Uterus (tissue), 4 donors: ENCODE results near the gene MAGI2. TPM values are rescaled to one million over a fixed set of nuclear protein-coding genes. Genes with fewer than 3 reads are reported as not detected.

ENCODE experiments used
- DNase-seq, 2 donors: peaks; one replicate each; pipeline ENCODE4 v3.0.0-alpha.2; 2019 to 2020
- H3K27ac ChIP-seq, 2 donors: fragments of 200-600 bp; sonication (generic); 1 replicate in 1 of 2; 2 replicates in 1 of 2; pipeline ENCODE4 v1.5.1; 2016 to 2018
- H3K27me3 ChIP-seq, 2 donors: fragments of 200-600 bp; sonication (generic); one replicate each; pipeline ENCODE4 v1.5.1; 2018 to 2019; ENCODE audit warnings: control low read depth in 1 of 2
- H3K36me3 ChIP-seq, 2 donors: fragments of 200-600 bp; sonication (generic); one replicate each; pipeline ENCODE4 v1.5.1; 2019; ENCODE audit warnings: control low read depth in 1 of 2
- H3K4me1 ChIP-seq, 2 donors: fragments of 200-600 bp; sonication (generic); one replicate each; pipeline ENCODE4 v1.5.1; 2018 to 2019; ENCODE audit warnings: control low read depth in 1 of 2
- H3K4me3 ChIP-seq, 2 donors: fragments of 200-600 bp; sonication (generic); 1 replicate in 1 of 2; 2 replicates in 1 of 2; pipeline ENCODE4 v1.5.1; 2018 to 2019; ENCODE audit warnings: mild to moderate bottlenecking in 1 of 2
- H3K9me3 ChIP-seq, 2 donors: fragments of 200-600 bp; sonication (generic); one replicate each; pipeline ENCODE4 v1.5.1; 2019; ENCODE audit warnings: control low read depth in 1 of 2
- POLR2A ChIP-seq, 2 donors: fragments of 450-650 bp; IDR thresholded peaks; one replicate each; pipeline ENCODE4 v1.6.1; 2016; ENCODE audit warnings: antibody characterized with exemption in 2 of 2, mild to moderate bottlenecking in 1 of 2, moderate library complexity in 1 of 2
- intact Hi-C: fragments of 100-400 bp; cut with DNase I; formaldehyde crosslinking; loops from one replicate; pipeline ENCODE4 v1.15.1; 2023; ENCODE audit warnings: low total_unique reads
- total RNA-seq, 4 donors: library from RNA; depleted of rRNA in 3 of 4; stranded (reverse); fragments of >200 nt in 3 of 4; gene quantifications; one replicate each; pipeline versions ENCODE4 v1.1.0 to v1.2.4, GENCODE V29; 2014 to 2023
- TF ChIP-seq, protein P1 (sequence below), 4 experiments: fragments of 200-600 bp in 2 of 4; fragments of 450-650 bp in 2 of 4; sonication (generic) in 2 of 4; IDR thresholded peaks; one replicate each; pipeline ENCODE4 v1.5.1; 2016 to 2019; ENCODE audit warnings: antibody characterized with exemption in 4 of 4, mild to moderate bottlenecking in 2 of 4, moderate library complexity in 1 of 4
- donor health status: DM: yes; HTN: yes; CAD: no.

The MAGI2 gene
- total RNA-seq, 4 donors from 2014 or later, result 5.3 to 23.2 (median 13.8) TPM

DNA sequence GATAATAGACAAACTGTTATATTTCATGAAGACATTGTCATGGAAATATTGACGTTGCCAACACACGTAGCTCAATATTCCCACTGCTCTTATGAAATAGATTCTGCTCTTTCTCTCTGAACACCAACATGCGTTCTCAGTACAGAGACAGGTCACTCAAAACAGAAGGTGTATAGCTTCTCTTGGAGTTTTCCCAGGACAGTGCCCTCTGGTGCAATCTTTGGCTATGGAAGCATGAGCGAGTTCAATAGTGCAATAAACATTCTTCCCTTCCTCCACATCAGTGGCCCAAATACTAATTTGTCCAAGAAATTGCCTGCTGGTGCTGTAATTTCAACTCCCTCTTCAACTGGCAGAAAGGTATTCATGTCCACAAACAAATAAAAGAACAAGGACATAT, 145.3 kb downstream of the MAGI2 start:
- intact Hi-C loops, result no loop called here
- Histone ChIP-seq H3K36me3 (no peaks in the 10 kb centered on the region), H3K4me3 (no peak overlapping the region), H3K9me3 (no peaks in the 10 kb centered on the region), H3K27ac (no peak overlapping the region), H3K4me1 (no peaks in the 10 kb centered on the region), H3K27me3 (no peaks in the 10 kb centered on the region)
- no peak for TF ChIP-seq POLR2A (IDR thresholded peaks at IDR 0.05)
- TF ChIP-seq, protein P1, sequence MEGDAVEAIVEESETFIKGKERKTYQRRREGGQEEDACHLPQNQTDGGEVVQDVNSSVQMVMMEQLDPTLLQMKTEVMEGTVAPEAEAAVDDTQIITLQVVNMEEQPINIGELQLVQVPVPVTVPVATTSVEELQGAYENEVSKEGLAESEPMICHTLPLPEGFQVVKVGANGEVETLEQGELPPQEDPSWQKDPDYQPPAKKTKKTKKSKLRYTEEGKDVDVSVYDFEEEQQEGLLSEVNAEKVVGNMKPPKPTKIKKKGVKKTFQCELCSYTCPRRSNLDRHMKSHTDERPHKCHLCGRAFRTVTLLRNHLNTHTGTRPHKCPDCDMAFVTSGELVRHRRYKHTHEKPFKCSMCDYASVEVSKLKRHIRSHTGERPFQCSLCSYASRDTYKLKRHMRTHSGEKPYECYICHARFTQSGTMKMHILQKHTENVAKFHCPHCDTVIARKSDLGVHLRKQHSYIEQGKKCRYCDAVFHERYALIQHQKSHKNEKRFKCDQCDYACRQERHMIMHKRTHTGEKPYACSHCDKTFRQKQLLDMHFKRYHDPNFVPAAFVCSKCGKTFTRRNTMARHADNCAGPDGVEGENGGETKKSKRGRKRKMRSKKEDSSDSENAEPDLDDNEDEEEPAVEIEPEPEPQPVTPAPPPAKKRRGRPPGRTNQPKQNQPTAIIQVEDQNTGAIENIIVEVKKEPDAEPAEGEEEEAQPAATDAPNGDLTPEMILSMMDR (IDR thresholded peaks at IDR 0.05), result no peak
- DNase-seq, result no peak

DNA sequence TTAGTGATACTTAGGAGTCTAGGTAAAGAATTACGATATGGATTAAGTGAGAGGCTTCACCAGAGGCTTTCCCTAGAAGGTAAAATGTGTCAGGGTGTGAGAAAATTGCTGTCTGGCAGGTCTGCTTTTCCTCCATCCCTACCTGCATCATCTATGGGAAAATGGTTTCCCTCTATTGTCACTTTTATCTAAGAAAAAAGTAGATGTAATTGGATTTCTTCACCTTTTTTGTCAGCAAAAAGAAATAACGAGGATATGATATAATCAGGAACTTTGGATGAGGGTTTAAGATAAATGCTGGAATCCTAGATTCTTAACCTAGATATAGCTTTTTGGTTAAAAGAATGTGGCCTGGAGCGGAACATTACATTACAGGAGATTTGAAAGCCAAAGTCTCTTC, 146.1 kb downstream of the MAGI2 start:
- Histone ChIP-seq H3K4me1 (no peaks in the 10 kb centered on the region), H3K27me3 (no peaks in the 10 kb centered on the region), H3K4me3 (no peak overlapping the region), H3K36me3 (no peaks in the 10 kb centered on the region), H3K27ac (no peak overlapping the region), H3K9me3 (no peaks in the 10 kb centered on the region)
- intact Hi-C loops, result no loop called here
- TF ChIP-seq POLR2A (IDR thresholded peaks at IDR 0.05), result no peak
- TF ChIP-seq, protein P1 (IDR thresholded peaks at IDR 0.05), result no peak
- DNase-seq, result no peak

DNA sequence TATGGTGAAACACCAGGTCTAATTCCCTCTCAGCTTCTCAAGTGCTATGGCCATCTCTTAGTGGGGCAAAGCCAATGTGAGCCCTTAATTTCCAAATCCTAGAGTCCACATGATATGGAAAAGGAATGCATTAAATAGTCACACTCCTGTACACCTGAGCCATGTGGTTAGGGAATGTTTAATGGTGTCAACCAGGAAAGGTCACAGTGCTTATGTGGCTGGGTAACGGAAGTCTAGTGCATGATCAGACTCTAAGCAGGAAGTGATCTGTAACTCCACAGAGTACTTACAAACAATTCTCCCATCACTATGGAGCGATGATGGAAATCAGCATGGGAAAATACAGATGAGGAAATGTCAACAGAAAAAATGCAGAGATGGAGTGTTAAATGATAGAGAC, 148.8 kb downstream of the MAGI2 start:
- H3K27me3 ChIP-seq, result no peaks in the 10 kb centered on the region
- intact Hi-C loops, result no loop called here
- peaks cover 0 to 6% of the 10 kb centered on the region in 2 donors for H3K9me3 ChIP-seq
- no peak overlapping the region for H3K27ac ChIP-seq
- H3K4me1 ChIP-seq, result no peaks in the 10 kb centered on the region
- no peak for DNase-seq
- TF ChIP-seq, protein P1 (IDR thresholded peaks at IDR 0.05), result no peak
- TF ChIP-seq POLR2A (IDR thresholded peaks at IDR 0.05), result no peak
- no peaks in the 10 kb centered on the region for H3K36me3 ChIP-seq
- no peak overlapping the region for H3K4me3 ChIP-seq

DNA sequence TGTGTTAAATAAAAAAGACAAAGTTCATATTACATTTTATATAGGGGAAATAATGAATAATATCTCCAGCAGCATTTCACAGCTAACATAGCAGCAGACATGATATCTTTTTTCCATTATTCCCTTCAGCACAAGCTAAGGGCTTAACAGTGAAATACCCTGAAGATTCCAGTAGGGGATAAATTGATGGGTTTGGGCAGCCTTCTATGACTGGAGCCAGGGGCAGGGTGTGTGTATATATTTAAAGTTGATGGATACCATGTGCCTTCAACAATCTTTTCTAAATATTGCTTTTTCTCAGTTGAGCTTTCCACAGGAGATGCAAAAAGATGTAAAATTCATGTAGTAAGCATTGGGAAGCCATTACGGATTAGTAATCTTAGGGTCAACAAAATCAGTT, 151.2 kb downstream of the MAGI2 start:
- Histone ChIP-seq H3K27ac (no peak overlapping the region), H3K36me3 (no peaks in the 10 kb centered on the region)
- intact Hi-C loops, result no loop called here

DNA sequence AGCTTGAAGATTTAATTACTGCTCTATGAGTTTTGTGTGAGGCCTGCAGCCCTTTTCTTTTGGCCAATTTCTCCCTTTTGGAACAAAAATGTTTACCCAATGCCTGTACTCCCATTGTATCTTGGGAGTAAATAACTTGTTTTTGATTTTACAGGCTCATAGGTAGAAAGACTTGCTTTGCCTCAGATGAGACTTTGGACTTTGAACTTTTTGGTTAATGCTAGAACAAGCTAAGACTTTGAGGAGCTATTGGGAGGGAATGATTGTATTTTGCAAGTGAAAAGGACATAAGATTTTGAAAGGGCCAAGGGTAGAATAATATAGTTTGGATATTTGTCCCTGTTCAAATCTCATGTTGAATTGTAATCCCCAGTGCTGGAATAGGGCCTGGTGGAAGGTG, 152.0 kb downstream of the MAGI2 start:
- intact Hi-C loops, result no loop called here
- H3K27me3 ChIP-seq, result no peaks in the 10 kb centered on the region
- DNase-seq, result no peak

More for the DNA sequence above, 151.2 kb downstream of the MAGI2 start:
- H3K4me1 ChIP-seq, result no peaks in the 10 kb centered on the region
- no peak for TF ChIP-seq POLR2A (IDR thresholded peaks at IDR 0.05)
- TF ChIP-seq, protein P1 (IDR thresholded peaks at IDR 0.05), result no peak
- no peak for DNase-seq
- H3K9me3 ChIP-seq, result peaks cover 0 to 6% of the 10 kb centered on the region in 2 donors
- no peak overlapping the region for H3K4me3 ChIP-seq
- no peaks in the 10 kb centered on the region for H3K27me3 ChIP-seq

More for the DNA sequence above, 152.0 kb downstream of the MAGI2 start:
- no peak overlapping the region for H3K4me3 ChIP-seq
- no peaks in the 10 kb centered on the region for H3K4me1 ChIP-seq
- no peak overlapping the region for H3K27ac ChIP-seq
- no peaks in the 10 kb centered on the region for H3K36me3 ChIP-seq
- peaks cover 0 to 6% of the 10 kb centered on the region in 2 donors for H3K9me3 ChIP-seq
- TF ChIP-seq, protein P1 (IDR thresholded peaks at IDR 0.05), result no peak
- no peak for TF ChIP-seq POLR2A (IDR thresholded peaks at IDR 0.05)
